Keratinocyte (primary cell): Measurements from ENCODE around the gene HDAC8. TPM values are rescaled to one million over a fixed set of nuclear protein-coding genes. Genes with fewer than 3 reads are reported as not detected.

Source experiments
- DNase-seq: peaks from one replicate; pipeline ENCODE4 v3.0.0-alpha.2; 2011; ENCODE audit warnings: low read depth, missing footprints, low spot score
- FAIRE-seq: peaks from 2 replicates; lab custom pipeline; 2011; peaks lifted over from hg19 to GRCh38; lab: Jason Lieb, UNC
- H2AFZ ChIP-seq: 2 replicates; pipeline ENCODE4 v1.6.0; 2012; ENCODE audit warnings: low read length, control low read depth, inconsistent platforms; ENCODE audit not compliant: control insufficient read depth
- H3K27ac ChIP-seq: 2 replicates; pipeline ENCODE4 v1.5.1; 2011; ENCODE audit warnings: low read length; ENCODE audit not compliant: control insufficient read depth, insufficient read depth
- H3K27me3 ChIP-seq: 3 replicates; pipeline ENCODE4 v1.6.0; 2011; ENCODE audit warnings: low read length; ENCODE audit not compliant: control insufficient read depth, insufficient read depth; ENCODE audit errors: extremely low read depth
- H3K36me3 ChIP-seq, 2 experiments: 2 replicates in 1 of 2; 3 replicates in 1 of 2; pipeline ENCODE4 v1.5.1; 2011; ENCODE audit warnings: low read length in 2 of 2, mild to moderate bottlenecking in 1 of 2; ENCODE audit not compliant: control insufficient read depth in 2 of 2, insufficient read depth in 2 of 2; ENCODE audit errors: extremely low read depth in 1 of 2
- H3K4me1 ChIP-seq: 3 replicates; pipeline ENCODE4 v1.5.1; 2011; ENCODE audit warnings: low read length; ENCODE audit not compliant: control insufficient read depth, insufficient read depth; ENCODE audit errors: extremely low read depth
- H3K4me2 ChIP-seq: 3 replicates; pipeline ENCODE4 v1.6.0; 2011; ENCODE audit warnings: low read depth, low read length; ENCODE audit not compliant: control insufficient read depth, insufficient read depth; ENCODE audit errors: extremely low read depth
- H3K4me3 ChIP-seq, 3 experiments: fragments of 200-600 bp in 1 of 3; sonication (generic) in 1 of 3; 2 replicates in 2 of 3; 3 replicates in 1 of 3; pipeline ENCODE4 v1.5.1; 2011 to 2016; ENCODE audit warnings: low read length in 3 of 3, mild to moderate bottlenecking in 3 of 3, control low read depth in 2 of 3, inconsistent platforms in 1 of 3, low read depth in 1 of 3, mixed read lengths in 1 of 3, mixed run types in 1 of 3, moderate library complexity in 1 of 3; ENCODE audit not compliant: control insufficient read depth in 2 of 3, insufficient read depth in 2 of 3; ENCODE audit errors: extremely low read depth in 1 of 3
- H3K79me2 ChIP-seq: 2 replicates; pipeline ENCODE4 v1.6.0; 2012; ENCODE audit warnings: low read length; ENCODE audit not compliant: control insufficient read depth, insufficient read depth
- H3K9ac ChIP-seq: 3 replicates; pipeline ENCODE4 v1.6.0; 2011; ENCODE audit warnings: low read length; ENCODE audit not compliant: control insufficient read depth, insufficient read depth; ENCODE audit errors: extremely low read depth
- H3K9me1 ChIP-seq: 3 replicates; pipeline ENCODE4 v1.6.0; 2011; ENCODE audit warnings: low read length; ENCODE audit not compliant: control insufficient read depth, insufficient read depth; ENCODE audit errors: extremely low read depth
- H3K9me3 ChIP-seq: 2 replicates; pipeline ENCODE4 v1.5.1; 2012; ENCODE audit warnings: low read depth, low read length; ENCODE audit not compliant: control insufficient read depth
- H4K20me1 ChIP-seq: 3 replicates; pipeline ENCODE4 v1.6.0; 2011; ENCODE audit warnings: low read length; ENCODE audit not compliant: control insufficient read depth, insufficient read depth; ENCODE audit errors: extremely low read depth
- EZH2 ChIP-seq: IDR thresholded peaks from one replicate; pipeline ENCODE4 v1.6.1; 2012; ENCODE audit warnings: inconsistent platforms, mild to moderate bottlenecking, low read length, moderate library complexity
- dilution Hi-C: fragments of 300-500 bp; cut with MboI; formaldehyde crosslinking; loops from one replicate; pipeline ENCODE4 v1.7.0; 2020; ENCODE audit warnings: low sequenced_read_pairs; ENCODE audit not compliant: extremely low pct_ligation_motif_present
- polyA plus RNA-seq, 5 experiments: library from polyadenylated mRNA; depleted of rRNA in 3 of 5; stranded (reverse) in 3 of 5; stranded (forward) in 1 of 5; unstranded in 1 of 5; fragments of >200 nt; gene quantifications; 1 replicate in 1 of 5; 2 replicates in 3 of 5; 3 replicates in 1 of 5; pipeline versions ENCODE4 v1.2.1 to v1.2.3, GENCODE V29; 2011 to 2012; ENCODE audit warnings: missing spikeins in 2 of 5, low read depth in 1 of 5, low replicate concordance in 1 of 5
- TF ChIP-seq, protein P1 (sequence below), 3 experiments: IDR thresholded peaks in 1 of 3; conservative IDR thresholded peaks in 1 of 3; optimal IDR thresholded peaks in 1 of 3; 2 replicates in 2 of 3; 3 replicates in 1 of 3; pipeline versions ENCODE3 to v1.5.1; 2011; ENCODE audit warnings: low read length in 3 of 3, mild to moderate bottlenecking in 3 of 3, moderate library complexity in 2 of 3, control low read depth in 1 of 3, inconsistent platforms in 1 of 3; ENCODE audit not compliant: insufficient read depth in 2 of 3; ENCODE audit errors: extremely low read depth in 1 of 3

Gene HDAC8
- polyA plus RNA-seq, 1 donor (not counting 4 experiments of a cell fraction or from before 2014, with no cell fraction given): 27.3 TPM

DNA sequence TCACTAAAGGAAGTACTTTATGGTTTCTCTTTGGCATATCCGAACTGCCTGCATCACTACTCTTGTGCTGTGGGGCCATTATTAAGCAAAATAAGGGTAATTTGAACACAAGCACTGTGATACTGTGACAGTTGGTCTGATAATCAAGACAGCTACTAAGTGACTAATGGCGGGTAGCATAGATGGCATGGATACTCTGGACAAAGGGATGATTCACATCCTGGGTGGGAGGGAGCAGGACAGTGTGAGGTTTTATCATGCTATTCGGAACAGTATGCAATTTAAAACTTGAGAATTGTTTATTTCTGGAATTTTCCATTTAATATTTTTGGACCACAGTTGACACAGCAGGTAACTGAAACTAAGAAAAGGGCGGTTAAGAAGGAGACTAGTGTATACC is 214.3 kb downstream of the HDAC8 start:
- dilution Hi-C loops: no loop called here

DNA sequence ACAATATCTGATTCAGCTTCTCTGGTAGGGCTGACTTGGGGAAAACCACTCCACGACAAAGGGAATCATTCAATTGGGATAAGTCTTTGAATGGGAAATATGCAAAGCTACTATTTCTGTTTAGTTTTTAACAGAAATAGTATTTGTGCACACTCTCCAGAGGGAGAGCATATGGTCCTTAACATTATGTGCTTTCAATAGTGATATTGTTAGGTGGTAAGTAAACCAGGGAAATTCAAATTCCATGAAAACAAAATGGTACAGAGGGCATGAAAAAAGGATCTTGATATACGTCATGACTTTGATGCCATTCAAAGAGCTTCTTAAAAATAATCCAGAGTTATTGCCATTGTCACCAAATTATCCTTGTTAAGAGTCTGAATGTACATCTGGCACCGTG is 219.9 kb downstream of the HDAC8 start:
- Histone ChIP-seq H3K9me3 (no peaks in the 10 kb centered on the region), H3K9ac (no peak overlapping the region), H3K4me1 (no peaks in the 10 kb centered on the region), H2AFZ (no peak overlapping the region), H3K27ac (no peak overlapping the region), H3K4me3 (no peak overlapping the region), H3K79me2 (no peaks in the 10 kb centered on the region), H4K20me1 (no peaks in the 10 kb centered on the region), H3K36me3 (peaks cover 3 to 4% of the 10 kb centered on the region in 2 experiments), H3K9me1 (no peaks in the 10 kb centered on the region), H3K4me2 (no peak overlapping the region), H3K27me3 (peaks cover 28% of the 10 kb centered on the region)
- FAIRE-seq (no peak), DNase-seq (no peak)
- TF ChIP-seq EZH2: no peak
- TF ChIP-seq, protein P1, sequence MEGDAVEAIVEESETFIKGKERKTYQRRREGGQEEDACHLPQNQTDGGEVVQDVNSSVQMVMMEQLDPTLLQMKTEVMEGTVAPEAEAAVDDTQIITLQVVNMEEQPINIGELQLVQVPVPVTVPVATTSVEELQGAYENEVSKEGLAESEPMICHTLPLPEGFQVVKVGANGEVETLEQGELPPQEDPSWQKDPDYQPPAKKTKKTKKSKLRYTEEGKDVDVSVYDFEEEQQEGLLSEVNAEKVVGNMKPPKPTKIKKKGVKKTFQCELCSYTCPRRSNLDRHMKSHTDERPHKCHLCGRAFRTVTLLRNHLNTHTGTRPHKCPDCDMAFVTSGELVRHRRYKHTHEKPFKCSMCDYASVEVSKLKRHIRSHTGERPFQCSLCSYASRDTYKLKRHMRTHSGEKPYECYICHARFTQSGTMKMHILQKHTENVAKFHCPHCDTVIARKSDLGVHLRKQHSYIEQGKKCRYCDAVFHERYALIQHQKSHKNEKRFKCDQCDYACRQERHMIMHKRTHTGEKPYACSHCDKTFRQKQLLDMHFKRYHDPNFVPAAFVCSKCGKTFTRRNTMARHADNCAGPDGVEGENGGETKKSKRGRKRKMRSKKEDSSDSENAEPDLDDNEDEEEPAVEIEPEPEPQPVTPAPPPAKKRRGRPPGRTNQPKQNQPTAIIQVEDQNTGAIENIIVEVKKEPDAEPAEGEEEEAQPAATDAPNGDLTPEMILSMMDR (optimal IDR thresholded peaks at IDR 0.05 in 1 of 3, IDR thresholded peaks at IDR 0.05 in 1 of 3, conservative IDR thresholded peaks at IDR 0.05 in 1 of 3; ENCODE audit: extremely low read depth in 1 of 3, insufficient read depth in 2 of 3, low read length in 3 of 3): no peak
- dilution Hi-C loops: no loop called here

More for the DNA sequence above, 214.3 kb downstream of the HDAC8 start:
- Histone ChIP-seq H3K9me1 (no peaks in the 10 kb centered on the region), H3K27me3 (peaks cover 25% of the 10 kb centered on the region), H3K9me3 (no peaks in the 10 kb centered on the region), H3K4me3 (no peak overlapping the region), H3K36me3 (no peaks in the 10 kb centered on the region), H4K20me1 (no peaks in the 10 kb centered on the region), H3K4me2 (no peak overlapping the region), H3K4me1 (no peaks in the 10 kb centered on the region), H3K79me2 (no peaks in the 10 kb centered on the region), H2AFZ (no peak overlapping the region), H3K27ac (no peak overlapping the region), H3K9ac (no peak overlapping the region)
- no peak for TF ChIP-seq EZH2
- TF ChIP-seq, protein P1 (optimal IDR thresholded peaks at IDR 0.05 in 1 of 3, IDR thresholded peaks at IDR 0.05 in 1 of 3, conservative IDR thresholded peaks at IDR 0.05 in 1 of 3; ENCODE audit: extremely low read depth in 1 of 3, insufficient read depth in 2 of 3, low read length in 3 of 3): no peak
- FAIRE-seq (no peak), DNase-seq (no peak)
